Testis (tissue), 2 donors: ENCODE results near the gene TRIM9.

Experiments used
- POLR2A ChIP-seq: fragments of 450-650 bp; IDR thresholded peaks from one replicate; pipeline ENCODE4 v1.6.1; 2017; ENCODE audit warnings: antibody characterized with exemption, mild to moderate bottlenecking, moderate library complexity
- TF ChIP-seq, protein P1 (sequence below), 3 experiments: fragments of 450-650 bp in 2 of 3; fragments of 200-600 bp in 1 of 3; sonication (generic) in 1 of 3; IDR thresholded peaks; one replicate each; pipeline ENCODE4 v1.5.1; 2016 to 2019; ENCODE audit warnings: antibody characterized with exemption in 3 of 3, mild to moderate bottlenecking in 2 of 3, moderate library complexity in 1 of 3

- TF ChIP-seq, protein P1, sequence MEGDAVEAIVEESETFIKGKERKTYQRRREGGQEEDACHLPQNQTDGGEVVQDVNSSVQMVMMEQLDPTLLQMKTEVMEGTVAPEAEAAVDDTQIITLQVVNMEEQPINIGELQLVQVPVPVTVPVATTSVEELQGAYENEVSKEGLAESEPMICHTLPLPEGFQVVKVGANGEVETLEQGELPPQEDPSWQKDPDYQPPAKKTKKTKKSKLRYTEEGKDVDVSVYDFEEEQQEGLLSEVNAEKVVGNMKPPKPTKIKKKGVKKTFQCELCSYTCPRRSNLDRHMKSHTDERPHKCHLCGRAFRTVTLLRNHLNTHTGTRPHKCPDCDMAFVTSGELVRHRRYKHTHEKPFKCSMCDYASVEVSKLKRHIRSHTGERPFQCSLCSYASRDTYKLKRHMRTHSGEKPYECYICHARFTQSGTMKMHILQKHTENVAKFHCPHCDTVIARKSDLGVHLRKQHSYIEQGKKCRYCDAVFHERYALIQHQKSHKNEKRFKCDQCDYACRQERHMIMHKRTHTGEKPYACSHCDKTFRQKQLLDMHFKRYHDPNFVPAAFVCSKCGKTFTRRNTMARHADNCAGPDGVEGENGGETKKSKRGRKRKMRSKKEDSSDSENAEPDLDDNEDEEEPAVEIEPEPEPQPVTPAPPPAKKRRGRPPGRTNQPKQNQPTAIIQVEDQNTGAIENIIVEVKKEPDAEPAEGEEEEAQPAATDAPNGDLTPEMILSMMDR (IDR thresholded peaks at IDR 0.05), result no peak
- TF ChIP-seq POLR2A, result no peak
Measured at GRCh38 chr14:51084962-51085361, 9.9 kb downstream of the TRIM9 start.
